ENCODE data around the gene TRAPPC3.

TRAPPC3 gene

GRCh38 chr1:36134031-36134430 lies 15.3 kb downstream of the TRAPPC3 start:
- TF ChIP-seq ZNF274 (IDR thresholded peaks at IDR 0.05; ENCODE audit: low read depth, low read length), result no peak
- H3K4me3 ChIP-seq (ENCODE audit: low read length), result no peak overlapping the region

GRCh38 chr1:36133484-36133883 lies 15.8 kb downstream of the TRAPPC3 start:
- no peak overlapping the region for H3K4me3 ChIP-seq (ENCODE audit: low read length)
- TF ChIP-seq ZNF274 (IDR thresholded peaks at IDR 0.05; ENCODE audit: low read depth, low read length), result no peak

GRCh38 chr1:36132029-36132428 lies 17.3 kb downstream of the TRAPPC3 start:
- H3K4me3 ChIP-seq (ENCODE audit: low read length), result no peak overlapping the region
- TF ChIP-seq ZNF274 (IDR thresholded peaks at IDR 0.05; ENCODE audit: low read depth, low read length), result no peak

- no peak for TF ChIP-seq ZNF274 (IDR thresholded peaks at IDR 0.05; ENCODE audit: low read depth, low read length)
- H3K4me3 ChIP-seq (ENCODE audit: low read length), result no peak overlapping the region
Observed at GRCh38 chr1:36128905-36129206, 20.4 kb downstream of the TRAPPC3 start.

- no peak for TF ChIP-seq ZNF274 (IDR thresholded peaks at IDR 0.05; ENCODE audit: low read depth, low read length)
- H3K4me3 ChIP-seq (ENCODE audit: low read length), result no peak overlapping the region
Observed at GRCh38 chr1:36128126-36128904, 21.0 kb downstream of the TRAPPC3 start.

- TF ChIP-seq ZNF274 (IDR thresholded peaks at IDR 0.05; ENCODE audit: low read depth, low read length), result no peak
- H3K4me3 ChIP-seq (ENCODE audit: low read length), result no peak overlapping the region
Observed at GRCh38 chr1:36126797-36127500, 22.3 kb downstream of the TRAPPC3 start.

- TF ChIP-seq ZNF274 (IDR thresholded peaks at IDR 0.05; ENCODE audit: low read depth, low read length), result no peak
- no peak overlapping the region for H3K4me3 ChIP-seq (ENCODE audit: low read length)
Observed at GRCh38 chr1:36126005-36126716, 23.1 kb downstream of the TRAPPC3 start.

- TF ChIP-seq ZNF274 (IDR thresholded peaks at IDR 0.05; ENCODE audit: low read depth, low read length), result no peak
- H3K4me3 ChIP-seq (ENCODE audit: low read length), result no peak within 1 kb of the TSS
Observed at GRCh38 chr1:36125129-36125991, 23.9 kb downstream of the TRAPPC3 start, which contains the start of gene COL8A2. TSS of gene COL8A2 (minus strand) at chr1:36125222. CDS start at chr1:36100242, 24,980 bp downstream.

GRCh38 chr1:36124404-36125128 lies 24.7 kb downstream of the TRAPPC3 start:
- no peak for TF ChIP-seq ZNF274 (IDR thresholded peaks at IDR 0.05; ENCODE audit: low read depth, low read length)
- H3K4me3 ChIP-seq (ENCODE audit: low read length), result no peak overlapping the region

GRCh38 chr1:36123356-36123755 lies 25.9 kb downstream of the TRAPPC3 start:
- no peak overlapping the region for H3K4me3 ChIP-seq (ENCODE audit: low read length)

GRCh38 chr1:36122062-36123030 lies 26.9 kb downstream of the TRAPPC3 start:
- no peak overlapping the region for H3K4me3 ChIP-seq (ENCODE audit: low read length)
- no peak for TF ChIP-seq ZNF274 (IDR thresholded peaks at IDR 0.05; ENCODE audit: low read depth, low read length)

More at GRCh38 chr1:36123356-36123755, 25.9 kb downstream of the TRAPPC3 start:
- no peak for TF ChIP-seq ZNF274 (IDR thresholded peaks at IDR 0.05; ENCODE audit: low read depth, low read length)

- H3K4me3 ChIP-seq (ENCODE audit: low read length), result no peak overlapping the region
- TF ChIP-seq ZNF274 (IDR thresholded peaks at IDR 0.05; ENCODE audit: low read depth, low read length), result no peak
Observed at GRCh38 chr1:36119456-36119855, 29.8 kb downstream of the TRAPPC3 start.
